PC-3 (cell line): ENCODE measurements around the gene MTMR2. TPM values are rescaled to one million over a fixed set of nuclear protein-coding genes. Genes with fewer than 3 reads are reported as not detected.

Source experiments
- ATAC-seq: fragments of 200-7000 bp; cut with Tn5 transposase; 2 replicates; pipeline ENCODE4 v1.9.1; 2020; ENCODE audit warnings: mild to moderate bottlenecking, moderate library complexity
- BruUV-seq: library from RNA; stranded (reverse); fragments of 400-500 nt; replicated peaks from 2 replicates; lab custom pipeline; 2021; lab: Mats Ljungman, UMichigan
- CTCF ChIA-PET: fragments of 300-600 bp; sonication (Branson Sonifier 250); formaldehyde crosslinking; loops from one replicate; lab custom pipeline; 2022; ENCODE audit warnings: antibody characterized with exemption; lab: Charles Lee
- POLR2A ChIA-PET: fragments of 300-600 bp; sonication (Branson Sonifier 250); formaldehyde crosslinking; loops from one replicate; lab custom pipeline; 2022; ENCODE audit warnings: antibody characterized with exemption; ENCODE audit not compliant: unreplicated experiment; lab: Charles Lee
- DNase-seq: peaks from one replicate; pipeline ENCODE4 v3.0.0-alpha.2; 2015
- H2AFZ ChIP-seq: fragments of 300-600 bp; sonication (generic); 2 replicates; pipeline ENCODE4 v1.6.0; 2016; ENCODE audit warnings: antibody characterized with exemption, low read length
- H3F3A ChIP-seq: fragments of 300-600 bp; sonication (generic); one replicate; pipeline ENCODE4 v1.6.0; 2017; ENCODE audit warnings: antibody characterized with exemption, low read length, control low read depth, mild to moderate bottlenecking; ENCODE audit not compliant: unreplicated experiment
- H3K27ac ChIP-seq: fragments of 300-600 bp; sonication (generic); 2 replicates; pipeline ENCODE4 v1.5.1; 2016; ENCODE audit warnings: mild to moderate bottlenecking, low read length
- H3K27me3 ChIP-seq: fragments of 300-600 bp; sonication (generic); 2 replicates; pipeline ENCODE4 v1.6.1; 2016; ENCODE audit warnings: low read length, mixed read lengths
- H3K36me3 ChIP-seq: fragments of 300-600 bp; sonication (generic); 2 replicates; pipeline ENCODE4 v1.6.1; 2016; ENCODE audit warnings: low read depth, mixed run types, low read length, mixed read lengths
- H3K4me1 ChIP-seq: fragments of 300-600 bp; sonication (generic); 2 replicates; pipeline ENCODE4 v1.5.1; 2016; ENCODE audit warnings: low read length; ENCODE audit not compliant: insufficient read depth
- H3K4me2 ChIP-seq: fragments of 300-600 bp; sonication (generic); 2 replicates; pipeline ENCODE4 v1.6.0; 2016; ENCODE audit warnings: low read length
- H3K4me3 ChIP-seq: fragments of 300-600 bp; sonication (generic); 2 replicates; pipeline ENCODE4 v1.5.1; 2016; ENCODE audit warnings: mild to moderate bottlenecking, low read length, mixed read lengths
- H3K79me2 ChIP-seq: fragments of 300-600 bp; sonication (generic); 2 replicates; pipeline ENCODE4 v1.6.1; 2017; ENCODE audit warnings: low read length, mixed read lengths
- H3K9ac ChIP-seq: fragments of 300-600 bp; sonication (generic); 2 replicates; pipeline ENCODE4 v1.6.0; 2016; ENCODE audit warnings: mild to moderate bottlenecking, low read length
- H3K9me2 ChIP-seq: fragments of 300-600 bp; sonication (generic); replicated peaks from 2 replicates; pipeline ENCODE4 v1.6.1; 2016; ENCODE audit warnings: mixed run types, low read length, mixed read lengths
- H3K9me3 ChIP-seq: fragments of 300-600 bp; sonication (generic); 2 replicates; pipeline ENCODE4 v1.6.1; 2016; ENCODE audit warnings: low read length, mixed read lengths
- H4K20me1 ChIP-seq: fragments of 300-600 bp; sonication (generic); 2 replicates; pipeline ENCODE4 v1.6.1; 2016; ENCODE audit warnings: low read length, mixed read lengths
- CTCF ChIP-seq: fragments of 300-600 bp; sonication (generic); conservative IDR thresholded peaks from 2 replicates; pipeline ENCODE4 v1.5.1; 2017; ENCODE audit warnings: antibody characterized with exemption, low read depth, mild to moderate bottlenecking, low read length
- EZH2 ChIP-seq: fragments of 300-600 bp; sonication (generic); IDR thresholded peaks from one replicate; pipeline ENCODE4 v1.6.1; 2017; ENCODE audit warnings: antibody characterized with exemption, mild to moderate bottlenecking, low read length; ENCODE audit not compliant: unreplicated experiment
- EZH2phosphoT487 ChIP-seq: fragments of 300-600 bp; sonication (generic); IDR thresholded peaks from 2 replicates; pipeline ENCODE4 v1.6.1; 2018; ENCODE audit warnings: mild to moderate bottlenecking, antibody characterized with exemption, low read length, borderline replicate concordance
- intact Hi-C: fragments of 100-400 bp; cut with micrococcal nuclease; formaldehyde crosslinking; loops from 2 replicates; pipeline ENCODE4 v1.9.0; 2023
- total RNA-seq: library from RNA; depleted of rRNA; stranded (reverse); fragments of >200 nt; gene quantifications from 2 replicates; pipeline ENCODE4 v1.2.3, GENCODE V29; 2014

Gene MTMR2
- total RNA-seq, 1 experiment from 2014 or later, result 31.7 TPM

- no peaks in the 10 kb centered on the region for H4K20me1 ChIP-seq
- H3K79me2 ChIP-seq, result peaks cover 65% of the 10 kb centered on the region
- intact Hi-C loops, result no loop called here
- TF ChIP-seq EZH2phosphoT487 (no peak), CTCF (no peak), EZH2 (no peak)
- DNase-seq (no peak), ATAC-seq (no peak)
- no peaks in the 10 kb centered on the region for H3K36me3 ChIP-seq
- no peaks in the 10 kb centered on the region for H3F3A ChIP-seq
- no peak overlapping the region for H3K27ac ChIP-seq
- POLR2A ChIA-PET, result no interaction called here
- H3K9me3 ChIP-seq, result no peaks in the 10 kb centered on the region
- no peaks in the 10 kb centered on the region for H3K4me1 ChIP-seq
- BruUV-seq, result no TSS peak
- no peak overlapping the region for H2AFZ ChIP-seq
- no peak overlapping the region for H3K9ac ChIP-seq
- no peak overlapping the region for H3K4me2 ChIP-seq
- CTCF ChIA-PET, result interaction anchor here (0.7 kb wide), 1 partner anchor 49 kb away, joined by 5 read pairs; no protein-coding TSS in a partner anchor
- H3K9me2 ChIP-seq, result no peaks in the 10 kb centered on the region
- H3K4me3 ChIP-seq, result no peak overlapping the region
- H3K27me3 ChIP-seq, result no peaks in the 10 kb centered on the region
These were observed 25.1 kb downstream of the MTMR2 start for GRCh38 chr11:95898782-95899181.

- H2AFZ ChIP-seq, result no peak overlapping the region
- BruUV-seq, result no TSS peak
- H3K36me3 ChIP-seq, result no peaks in the 10 kb centered on the region
- POLR2A ChIA-PET, result interaction anchor here (0.6 kb wide), 1 partner anchor 9 kb away, joined by 18 read pairs; no protein-coding TSS in a partner anchor
- no peaks in the 10 kb centered on the region for H3K4me1 ChIP-seq
- no peaks in the 10 kb centered on the region for H3K9me2 ChIP-seq
- no peaks in the 10 kb centered on the region for H3K27me3 ChIP-seq
- H3K79me2 ChIP-seq, result peaks cover 61% of the 10 kb centered on the region
- TF ChIP-seq EZH2 (no peak), CTCF (no peak), EZH2phosphoT487 (no peak)
- no peak overlapping the region for H3K4me2 ChIP-seq
- H3K9ac ChIP-seq, result no peak overlapping the region
- no peaks in the 10 kb centered on the region for H3F3A ChIP-seq
- CTCF ChIA-PET, result no interaction called here
- no peaks in the 10 kb centered on the region for H4K20me1 ChIP-seq
- H3K4me3 ChIP-seq, result no peak overlapping the region
- no peak for ATAC-seq
- no peak overlapping the region for H3K27ac ChIP-seq
- no peaks in the 10 kb centered on the region for H3K9me3 ChIP-seq
- intact Hi-C loops, result no loop called here
- peak; percentile 15 for DNase-seq
These were observed 26.2 kb downstream of the MTMR2 start for GRCh38 chr11:95897731-95898130.

- H3K4me1 ChIP-seq, result no peaks in the 10 kb centered on the region
- no peak overlapping the region for H3K27ac ChIP-seq
- H3K27me3 ChIP-seq, result no peaks in the 10 kb centered on the region
- no peak for DNase-seq
- H3K9me2 ChIP-seq, result no peaks in the 10 kb centered on the region
- CTCF ChIA-PET, result no interaction called here
- H3K4me2 ChIP-seq, result no peak overlapping the region
- no peak overlapping the region for H2AFZ ChIP-seq
- intact Hi-C loops, result no loop called here
- H3F3A ChIP-seq, result no peaks in the 10 kb centered on the region
- TF ChIP-seq CTCF, result no peak
- TF ChIP-seq EZH2, result no peak
- TF ChIP-seq EZH2phosphoT487, result no peak
- BruUV-seq, result no TSS peak
- H3K36me3 ChIP-seq, result no peaks in the 10 kb centered on the region
- POLR2A ChIA-PET, result no interaction called here
- no peak for ATAC-seq
- peaks cover 52% of the 10 kb centered on the region for H3K79me2 ChIP-seq
- no peak overlapping the region for H3K4me3 ChIP-seq
- no peaks in the 10 kb centered on the region for H3K9me3 ChIP-seq
- no peak overlapping the region for H3K9ac ChIP-seq
- H4K20me1 ChIP-seq, result no peaks in the 10 kb centered on the region
These were observed 28.1 kb downstream of the MTMR2 start for GRCh38 chr11:95895815-95896214.
